CD4-positive, alpha-beta T cell treated with Interleukin-2 at 100 ng/mL for 4 hours (primary cell): ENCODE measurements around the gene SYK.
"Not testable (repeated sequence)": the region's sequence is repeated elsewhere in the genome, so short reads cannot be mapped to it uniquely, and the experiment has no call there.

Experiments
- DNase-seq: peaks from one replicate; pipeline ENCODE4 v3.0.0-alpha.2; 2020; ENCODE audit warnings: low spot score

Gene SYK

DNA sequence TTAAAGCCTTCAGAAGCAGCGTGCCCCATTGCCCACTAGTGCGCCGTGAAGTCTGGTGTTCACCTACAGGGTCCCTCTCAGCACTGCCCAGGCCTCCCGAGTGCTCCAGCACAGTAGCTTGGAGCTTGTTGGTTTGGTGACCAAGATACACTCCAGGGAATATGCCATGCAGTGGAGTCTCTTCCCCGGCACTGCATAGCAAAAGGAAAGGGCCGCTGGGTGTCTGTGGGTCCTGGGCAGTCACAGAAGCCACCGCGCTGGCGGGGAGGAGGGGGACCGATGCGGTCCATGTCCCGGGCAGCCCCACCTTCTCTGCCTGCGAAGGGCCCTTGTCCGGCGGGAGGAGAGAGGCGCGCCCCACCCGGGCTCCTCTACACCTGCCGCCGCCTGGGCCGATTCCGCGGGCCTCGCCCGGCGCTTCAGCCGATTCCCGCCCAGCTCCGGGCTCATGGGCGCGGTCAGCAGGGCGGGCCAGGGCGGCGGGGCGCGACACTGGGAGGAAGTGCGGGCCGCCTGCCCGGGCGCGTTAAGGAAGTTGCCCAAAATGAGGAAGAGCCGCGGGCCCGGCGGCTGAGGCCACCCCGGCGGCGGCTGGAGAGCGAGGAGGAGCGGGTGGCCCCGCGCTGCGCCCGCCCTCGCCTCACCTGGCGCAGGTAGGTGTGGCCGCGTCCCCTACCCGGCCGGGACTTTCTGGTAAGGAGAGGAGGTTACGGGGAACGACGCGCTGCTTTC is at the start of gene SYK:
SYK (plus strand) TSS at position 579 of the 732 bp plus-strand sequence. CDS start 42,080 bp downstream, outside the sequence.
- no peak for DNase-seq

DNA sequence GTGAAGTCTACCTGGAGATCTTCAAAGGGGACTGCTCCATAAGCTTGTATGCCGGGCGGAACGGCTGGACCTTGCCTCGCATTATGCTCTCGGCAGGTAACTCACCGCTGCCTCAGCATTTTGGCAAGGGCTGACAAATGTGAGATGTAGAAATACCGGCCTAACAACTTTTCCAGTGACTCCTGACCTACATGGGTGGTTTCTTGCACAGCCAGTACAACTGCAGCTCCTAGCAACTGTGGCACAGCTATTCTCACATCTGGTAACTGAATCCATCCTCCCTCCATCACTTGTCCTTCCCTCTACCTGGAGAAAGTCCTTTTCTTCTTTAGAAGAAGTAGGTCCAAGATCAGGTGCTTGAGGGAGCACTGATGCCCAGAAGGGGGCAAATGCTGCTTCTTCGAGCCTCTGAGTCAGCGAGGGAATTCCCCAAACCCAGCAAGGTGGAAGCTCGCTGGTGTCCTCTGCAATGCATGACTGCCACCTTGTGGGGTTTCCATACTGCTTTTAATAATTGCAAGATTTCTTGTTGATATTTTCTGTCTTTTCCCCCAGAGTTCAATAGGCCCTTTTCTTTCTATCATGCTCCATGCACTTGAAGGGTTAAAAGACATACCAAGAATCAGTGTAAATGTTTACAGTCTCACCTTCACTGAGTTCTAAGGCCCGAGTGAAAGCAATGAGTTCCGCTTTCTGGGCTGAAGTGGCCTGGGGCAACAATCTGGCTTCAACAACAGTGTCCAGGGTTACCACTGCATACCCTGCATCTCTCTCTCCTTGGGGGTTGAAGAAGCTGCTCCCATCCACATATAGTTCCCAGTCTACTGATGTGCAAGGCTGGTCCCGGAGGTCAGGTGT is 45.9 kb upstream of the SYK start:
- DNase-seq, result peak; percentile 40

DNA sequence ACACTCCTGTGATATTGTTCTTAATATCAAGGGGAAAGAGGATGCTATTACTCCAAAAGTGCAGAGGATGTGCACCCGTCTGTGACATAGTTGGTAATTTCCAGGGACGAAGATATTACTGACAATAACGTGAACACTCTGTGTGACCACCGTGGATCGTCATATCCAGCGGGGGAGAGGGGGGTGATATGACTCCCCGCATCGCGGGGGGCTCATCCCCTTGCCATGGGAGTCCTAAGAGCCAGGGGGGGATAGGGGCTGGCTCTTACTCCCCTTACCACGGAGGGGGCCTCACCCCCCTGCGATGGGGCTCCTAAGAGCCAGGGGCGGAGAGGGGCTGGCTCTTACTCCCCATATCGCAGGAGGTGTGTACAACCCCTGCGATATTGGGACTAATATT is 41.0 kb upstream of the SYK start:
- DNase-seq, result not testable (repeated sequence)

- DNase-seq, result no peak
Observed at GRCh38 chr9:90766731-90767130, 34.9 kb upstream of the SYK start.

DNA sequence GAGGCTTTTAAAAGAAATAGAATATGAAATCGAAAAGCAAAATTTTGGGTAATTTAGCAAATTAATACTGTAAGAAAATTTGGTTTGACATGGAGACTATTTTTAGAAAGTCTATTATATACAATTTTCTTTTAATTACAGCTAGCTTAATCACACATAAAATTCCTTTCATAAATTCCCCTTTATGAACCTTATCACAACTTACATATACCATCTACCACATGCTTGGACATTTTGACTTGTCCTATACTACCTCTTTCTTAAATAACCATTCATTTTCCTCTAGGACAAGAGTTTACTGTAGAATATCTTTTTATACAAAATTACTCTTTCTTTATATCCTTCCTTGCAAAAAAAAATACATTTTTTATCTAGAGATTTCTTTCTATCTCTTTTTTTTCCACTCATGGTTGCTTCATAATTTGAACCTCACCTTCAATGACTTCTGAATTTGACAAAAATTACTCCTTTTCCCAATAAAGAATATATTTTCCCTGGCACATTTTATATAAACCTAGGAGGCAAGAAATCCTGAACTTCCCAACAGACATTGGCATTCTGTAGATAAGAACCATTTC is 34.0 kb upstream of the SYK start:
- DNase-seq, result no peak

GRCh38 chr9:90770182-90770738 is 31.4 kb upstream of the SYK start:
- DNase-seq, result no peak

GRCh38 chr9:90770927-90771326 is 30.7 kb upstream of the SYK start:
- no peak for DNase-seq

- no peak for DNase-seq
Observed at GRCh38 chr9:90772386-90772785, 29.2 kb upstream of the SYK start.

- no peak for DNase-seq
Observed at GRCh38 chr9:90773617-90774016, 28.0 kb upstream of the SYK start.

- no peak for DNase-seq
Observed at GRCh38 chr9:90774071-90774470, 27.5 kb upstream of the SYK start.

- no peak for DNase-seq
Observed at GRCh38 chr9:90774682-90775081, 26.9 kb upstream of the SYK start.

DNA sequence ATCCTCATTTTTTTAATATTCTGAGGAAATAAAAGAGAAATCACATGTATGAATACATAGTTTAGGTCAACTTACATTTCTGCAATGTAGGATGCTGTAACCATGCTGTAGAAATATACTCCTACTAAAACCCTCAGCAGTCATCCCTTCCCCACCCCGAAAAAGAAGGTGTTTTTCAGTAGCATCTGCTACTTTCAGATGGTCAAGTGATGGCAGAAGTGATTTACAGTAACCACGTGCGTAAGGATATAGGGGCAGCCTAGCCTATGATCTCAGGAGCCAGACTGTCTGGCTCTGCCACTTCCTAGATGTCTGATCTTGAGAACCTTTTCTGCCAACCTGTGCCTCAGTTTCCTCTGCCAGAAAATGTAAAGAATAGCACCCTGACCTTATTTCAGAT is 26.0 kb upstream of the SYK start:
- no peak for DNase-seq

DNA sequence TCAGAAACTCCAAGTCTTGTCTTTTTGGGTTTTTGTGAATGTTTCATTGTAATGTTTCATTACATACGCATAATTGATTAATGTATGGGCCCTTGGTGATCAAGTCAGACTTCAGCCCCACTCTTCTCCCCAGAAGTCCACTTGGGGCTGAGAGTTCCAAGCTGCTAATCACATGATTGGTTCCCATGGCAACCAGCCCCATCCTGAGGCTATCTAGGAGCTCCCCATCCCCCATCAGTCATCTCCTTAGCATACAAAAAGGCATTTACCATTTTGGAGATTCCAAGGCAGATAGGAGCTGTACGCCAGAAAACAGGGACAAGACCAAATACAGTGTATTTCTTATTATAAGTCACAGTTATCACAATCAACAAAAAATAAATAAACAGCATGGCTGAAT is 22.9 kb upstream of the SYK start:
- no peak for DNase-seq

GRCh38 chr9:90783552-90783951 is 18.1 kb upstream of the SYK start:
- no peak for DNase-seq

GRCh38 chr9:90783964-90784363 is 17.7 kb upstream of the SYK start:
- DNase-seq, result no peak

GRCh38 chr9:90787771-90788460 is 13.7 kb upstream of the SYK start:
- DNase-seq, result no peak

- not testable (repeated sequence) for DNase-seq
Observed at GRCh38 chr9:90788527-90788926, 13.1 kb upstream of the SYK start.

- DNase-seq, result no peak
Observed at GRCh38 chr9:90789408-90789807, 12.2 kb upstream of the SYK start.

GRCh38 chr9:90789862-90790261 is 11.8 kb upstream of the SYK start:
- DNase-seq, result no peak

DNA sequence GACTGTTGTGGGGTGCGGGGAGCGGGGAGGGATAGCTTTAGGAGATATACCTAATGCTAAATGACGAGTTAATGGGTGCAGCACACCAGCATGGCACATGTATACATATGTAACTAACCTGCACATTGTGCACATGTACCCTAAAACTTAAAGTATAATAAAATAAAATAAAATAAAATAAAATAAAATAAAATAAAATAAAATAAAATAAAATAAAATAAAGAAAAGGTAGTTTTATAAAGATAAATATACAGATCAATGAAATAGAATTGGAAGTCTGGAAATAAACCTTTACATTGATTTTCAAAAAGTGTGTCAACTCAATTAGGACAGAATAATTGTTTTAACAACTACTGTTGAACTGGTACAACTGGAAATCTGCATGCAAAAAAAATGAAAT is 8.6 kb upstream of the SYK start:
- DNase-seq, result not testable (repeated sequence)

DNA sequence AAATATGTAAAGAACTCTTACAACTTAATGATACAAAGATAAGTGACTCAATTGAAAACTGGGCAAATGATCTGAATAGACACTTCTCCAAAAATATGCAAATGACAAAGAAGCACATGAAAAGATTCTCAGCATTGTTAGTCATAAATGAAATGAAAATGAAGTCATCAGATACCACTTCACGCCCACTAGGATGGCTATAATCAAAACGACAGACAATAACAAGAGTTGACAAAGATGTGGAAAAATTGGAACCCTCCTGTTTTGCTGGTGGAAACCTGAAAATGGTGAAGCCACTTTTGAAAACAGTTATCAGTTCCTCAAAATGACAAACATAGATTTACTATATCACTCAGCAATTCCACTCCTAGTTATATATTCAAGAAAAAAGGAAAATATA is 7.9 kb upstream of the SYK start:
- DNase-seq, result no peak

GRCh38 chr9:90795084-90795483 is 6.5 kb upstream of the SYK start:
- DNase-seq, result no peak
